CD8-positive, alpha-beta memory T cell (primary cell): ENCODE measurements around the gene TBC1D22A. TPM values are rescaled to one million over a fixed set of nuclear protein-coding genes. Genes with fewer than 3 reads are reported as not detected.
A peak's percentile ranks its signal among the peaks of the same experiment; 100 is the strongest.

ENCODE experiments used
- CTCF ChIA-PET: fragments of 350-600 bp; sonication (Branson Sonifier 250); formaldehyde crosslinking; loops from one replicate; lab custom pipeline; 2021; ENCODE audit warnings: antibody characterized with exemption; lab: Charles Lee
- POLR2A ChIA-PET: fragments of 350-600 bp; sonication (Branson Sonifier 250); formaldehyde crosslinking; loops from one replicate; lab custom pipeline; 2021; ENCODE audit warnings: antibody characterized with exemption; lab: Charles Lee
- DNase-seq, 5 donors: peaks; one replicate each; pipeline versions ENCODE4 v3.0.0 to v3.0.0-alpha.2; 2020 to 2022; ENCODE audit warnings: mixed read lengths in 1 of 5
- H3K27ac ChIP-seq: one replicate; pipeline ENCODE4 v1.7.0; 2013; ENCODE audit warnings: low read depth, mild to moderate bottlenecking, low read length, moderate library complexity
- H3K27me3 ChIP-seq: 2 replicates; pipeline ENCODE4 v1.7.0; 2013; ENCODE audit warnings: low read length, mild to moderate bottlenecking; ENCODE audit not compliant: insufficient read depth, poor library complexity, severe bottlenecking
- H3K36me3 ChIP-seq: 2 replicates; pipeline ENCODE4 v1.7.0; 2013; ENCODE audit warnings: mild to moderate bottlenecking, low read length, moderate library complexity; ENCODE audit not compliant: insufficient read depth
- H3K4me1 ChIP-seq: 2 replicates; pipeline ENCODE4 v1.7.0; 2013; ENCODE audit warnings: mild to moderate bottlenecking, low read length, moderate library complexity; ENCODE audit not compliant: insufficient read depth
- H3K4me3 ChIP-seq: 2 replicates; pipeline ENCODE4 v1.7.0; 2013; ENCODE audit warnings: mild to moderate bottlenecking, low read length
- H3K9me3 ChIP-seq: 2 replicates; pipeline ENCODE4 v1.7.0; 2013; ENCODE audit warnings: mild to moderate bottlenecking, low read length
- H3K27ac Mint-ChIP-seq, 8 donors: one replicate each; pipeline ENCODE4 v1.8.0; 2020 to 2021; ENCODE audit warnings: mixed read lengths in 8 of 8, mild to moderate bottlenecking in 6 of 8, inconsistent platforms in 3 of 8, moderate library complexity in 3 of 8
- H3K27me3 Mint-ChIP-seq, 2 donors: one replicate each; pipeline ENCODE4 v1.8.0; 2020 to 2021; ENCODE audit warnings: mixed read lengths in 2 of 2, mild to moderate bottlenecking in 1 of 2, moderate library complexity in 1 of 2
- H3K36me3 Mint-ChIP-seq, 3 donors: one replicate each; pipeline ENCODE4 v1.8.0; 2020 to 2021; ENCODE audit warnings: mixed read lengths in 3 of 3, inconsistent platforms in 1 of 3, mild to moderate bottlenecking in 1 of 3
- H3K4me1 Mint-ChIP-seq, 3 donors: one replicate each; pipeline ENCODE4 v1.8.0; 2020 to 2021; ENCODE audit warnings: mixed read lengths in 3 of 3, inconsistent platforms in 1 of 3, mild to moderate bottlenecking in 1 of 3
- H3K4me3 Mint-ChIP-seq, 7 donors: one replicate each; pipeline ENCODE4 v1.8.0; 2020 to 2021; ENCODE audit warnings: mixed read lengths in 7 of 7, mild to moderate bottlenecking in 6 of 7, moderate library complexity in 4 of 7, inconsistent platforms in 2 of 7
- H3K9me3 Mint-ChIP-seq, 5 donors: one replicate each; pipeline ENCODE4 v1.8.0; 2020 to 2022; ENCODE audit warnings: mixed read lengths in 5 of 5, mild to moderate bottlenecking in 3 of 5, moderate library complexity in 2 of 5, inconsistent platforms in 1 of 5
- polyA plus RNA-seq: library from polyadenylated mRNA; unstranded; fragments of 300-500 nt; fragmentation: Illumina TruSeq; gene quantifications from one replicate; pipeline ENCODE4 v1.2.3, GENCODE V29; 2021
- total RNA-seq, 2 experiments: library from RNA; stranded (reverse); gene quantifications; one replicate each; pipeline ENCODE4 v1.2.3, GENCODE V29; 2021

TBC1D22A gene
- total and polyA plus RNA-seq, 3 experiments from 2014 or later = 26.6 to 34.8 (median 34.0) TPM

GRCh38 chr22:47050401-47051051, 288.1 kb downstream of the TBC1D22A start:
- Histone ChIP-seq H3K36me3 (no peaks in the 10 kb centered on the region), H3K27ac (no peak overlapping the region), H3K4me1 (no peaks in the 10 kb centered on the region), H3K4me3 (no peak overlapping the region), H3K27me3 (no peaks in the 10 kb centered on the region), H3K9me3 (no peaks in the 10 kb centered on the region)
- no peaks in the 10 kb centered on the region for H3K9me3 Mint-ChIP-seq
- no peak overlapping the region for H3K27ac Mint-ChIP-seq
- no peaks in the 10 kb centered on the region for H3K27me3 Mint-ChIP-seq
- H3K4me3 Mint-ChIP-seq = no peak overlapping the region
- ChIA-PET CTCF (no interaction called here), POLR2A (no interaction called here)
- H3K36me3 Mint-ChIP-seq = peaks cover 0 to 34% (median 10%) of the 10 kb centered on the region in 3 donors
- peaks cover 32 to 68% (median 38%) of the 10 kb centered on the region in 3 donors for H3K4me1 Mint-ChIP-seq
- DNase-seq = no peak

GRCh38 chr22:47051441-47052071, 289.1 kb downstream of the TBC1D22A start:
- Mint-ChIP-seq H3K27me3 (no peaks in the 10 kb centered on the region), H3K4me1 (peaks cover 28 to 61% (median 34%) of the 10 kb centered on the region in 3 donors), H3K36me3 (peaks cover 0 to 44% (median 12%) of the 10 kb centered on the region in 3 donors), H3K9me3 (no peaks in the 10 kb centered on the region), H3K4me3 (no peak overlapping the region), H3K27ac (peak overlapping the region in 1 of 8 donors; percentile 60)
- H3K9me3 ChIP-seq = no peaks in the 10 kb centered on the region
- H3K4me3 ChIP-seq = no peak overlapping the region
- ChIA-PET POLR2A (no interaction called here), CTCF (no interaction called here)
- no peaks in the 10 kb centered on the region for H3K36me3 ChIP-seq
- no peaks in the 10 kb centered on the region for H3K27me3 ChIP-seq
- H3K27ac ChIP-seq = no peak overlapping the region
- no peak for DNase-seq
- no peaks in the 10 kb centered on the region for H3K4me1 ChIP-seq

DNA sequence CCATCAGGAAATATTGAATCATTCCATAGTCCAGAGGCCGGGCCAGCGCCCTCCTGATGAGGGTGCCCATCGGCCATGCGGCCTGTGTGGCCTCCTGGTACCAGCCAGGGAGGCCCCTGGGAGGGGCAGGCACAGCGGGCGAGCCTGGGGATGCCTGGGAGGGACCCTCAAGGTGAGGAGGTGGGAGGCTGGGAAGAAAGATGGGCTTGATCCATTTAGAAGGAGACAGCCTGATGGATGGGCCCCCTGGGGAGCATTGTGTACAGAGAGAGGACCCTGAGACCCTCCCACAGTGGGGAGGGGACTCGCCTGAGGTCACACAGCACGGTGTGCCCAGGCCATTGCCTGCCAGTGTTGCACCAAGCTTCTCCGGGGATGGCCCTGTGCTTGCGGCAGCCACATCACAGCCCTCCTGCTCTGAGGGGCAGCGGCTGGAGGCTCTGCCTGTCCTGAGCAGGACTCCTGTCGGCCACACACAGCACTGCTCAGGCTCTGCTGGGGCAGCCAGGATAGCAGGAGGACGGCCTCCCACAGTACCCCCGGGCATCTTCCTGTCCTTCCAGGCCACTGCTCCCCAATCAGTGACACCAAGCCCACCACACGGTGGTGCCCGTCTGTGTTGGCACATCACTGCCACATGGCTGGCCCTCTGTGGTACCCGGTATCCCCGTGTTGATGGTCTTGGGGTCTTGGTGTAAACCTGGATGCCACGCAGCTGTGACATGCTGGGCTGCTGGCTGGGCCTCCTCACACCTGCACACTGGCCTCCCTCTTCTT, 290.0 kb downstream of the TBC1D22A start:
- no peak overlapping the region for H3K4me3 ChIP-seq
- no peaks in the 10 kb centered on the region for H3K27me3 ChIP-seq
- no peak overlapping the region for H3K4me3 Mint-ChIP-seq
- H3K9me3 Mint-ChIP-seq = no peaks in the 10 kb centered on the region
- no peak for DNase-seq
- no peaks in the 10 kb centered on the region for H3K27me3 Mint-ChIP-seq
- H3K4me1 ChIP-seq = no peaks in the 10 kb centered on the region
- peak overlapping the region in 1 of 8 donors; percentile 54 for H3K27ac Mint-ChIP-seq
- H3K4me1 Mint-ChIP-seq = peaks cover 19 to 52% (median 29%) of the 10 kb centered on the region in 3 donors
- POLR2A ChIA-PET = no interaction called here
- CTCF ChIA-PET = no interaction called here
- no peaks in the 10 kb centered on the region for H3K36me3 ChIP-seq
- no peaks in the 10 kb centered on the region for H3K9me3 ChIP-seq
- no peak overlapping the region for H3K27ac ChIP-seq
- peaks cover 0 to 52% (median 10%) of the 10 kb centered on the region in 3 donors for H3K36me3 Mint-ChIP-seq

DNA sequence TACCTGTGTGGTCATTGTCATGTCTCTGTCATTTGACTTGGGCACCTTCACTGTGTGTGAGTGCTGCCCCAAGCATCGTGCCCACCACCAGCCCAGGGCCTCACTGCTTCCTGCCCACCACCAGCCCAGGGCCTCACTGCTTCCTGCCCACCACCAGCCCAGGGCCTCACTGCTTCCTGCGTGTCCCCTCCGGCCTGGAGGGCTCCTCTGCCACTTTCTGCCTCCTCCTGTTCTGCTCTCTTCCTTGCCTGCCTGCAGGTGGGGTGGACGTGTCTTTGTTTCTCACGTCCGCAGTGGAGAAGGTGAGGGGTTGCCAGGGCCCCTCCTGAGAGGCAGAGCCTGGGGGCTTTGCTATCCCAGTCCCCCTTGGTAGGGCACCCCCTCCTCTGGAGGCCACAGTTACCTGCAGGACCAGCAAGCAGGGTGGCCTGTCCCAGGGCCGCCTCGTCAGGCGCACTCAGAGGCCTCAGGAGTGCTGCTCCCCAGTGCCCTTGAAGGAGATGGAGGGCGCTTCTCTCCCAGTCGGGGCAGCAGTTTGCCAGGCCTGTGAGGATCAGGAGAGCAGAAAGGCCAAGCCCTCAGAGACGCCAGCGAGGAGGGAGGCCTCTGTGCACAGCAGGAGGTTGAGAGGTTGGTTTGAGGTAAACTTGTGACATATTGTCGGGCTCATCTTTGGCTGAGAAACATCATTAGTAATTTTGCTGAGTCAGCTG, 290.7 kb downstream of the TBC1D22A start:
- Histone ChIP-seq H3K27ac (no peak overlapping the region), H3K4me1 (no peaks in the 10 kb centered on the region), H3K27me3 (no peaks in the 10 kb centered on the region), H3K9me3 (no peaks in the 10 kb centered on the region), H3K36me3 (no peaks in the 10 kb centered on the region), H3K4me3 (no peak overlapping the region)
- Mint-ChIP-seq H3K27me3 (no peaks in the 10 kb centered on the region), H3K27ac (peak overlapping the region in 3 of 8 donors; percentile 26 to 74 (median 54)), H3K4me1 (peaks cover 12 to 45% (median 26%) of the 10 kb centered on the region in 3 donors), H3K9me3 (no peaks in the 10 kb centered on the region), H3K4me3 (peak overlapping the region in 1 of 7 donors; percentile 66), H3K36me3 (peaks cover 0 to 56% (median 11%) of the 10 kb centered on the region in 3 donors)
- no peak for DNase-seq
- POLR2A ChIA-PET = no interaction called here
- CTCF ChIA-PET = no interaction called here

DNA sequence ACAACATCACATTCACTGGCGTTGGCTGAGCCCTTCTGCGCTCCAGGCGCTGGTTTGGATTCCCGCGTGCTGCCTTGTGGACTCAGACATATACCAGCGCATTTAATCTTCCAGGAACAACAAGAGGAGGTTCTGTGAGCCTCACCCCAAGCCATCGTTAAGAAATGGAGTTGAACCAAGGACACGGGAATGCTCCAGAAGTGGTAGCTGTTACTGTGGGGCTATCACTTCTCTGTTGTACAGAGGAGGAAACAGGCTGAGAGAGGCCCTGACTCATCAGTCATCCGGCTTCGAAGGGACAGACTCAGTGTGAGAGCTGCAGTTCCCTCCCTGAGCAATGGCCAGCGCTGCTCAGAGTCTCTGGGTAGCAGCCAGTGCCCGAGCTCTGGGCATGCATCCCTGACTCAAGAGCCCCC, 291.3 kb downstream of the TBC1D22A start:
- POLR2A ChIA-PET = no interaction called here
- H3K4me1 Mint-ChIP-seq = peaks cover 10 to 41% (median 26%) of the 10 kb centered on the region in 3 donors
- Histone ChIP-seq H3K36me3 (no peaks in the 10 kb centered on the region), H3K27ac (no peak overlapping the region), H3K27me3 (no peaks in the 10 kb centered on the region), H3K4me1 (no peaks in the 10 kb centered on the region), H3K4me3 (no peak overlapping the region), H3K9me3 (no peaks in the 10 kb centered on the region)
- no peak overlapping the region for H3K4me3 Mint-ChIP-seq
- H3K27me3 Mint-ChIP-seq = no peaks in the 10 kb centered on the region
- CTCF ChIA-PET = no interaction called here
- peak overlapping the region in 2 of 8 donors; percentile 26 to 74 for H3K27ac Mint-ChIP-seq
- peaks cover 0 to 61% (median 11%) of the 10 kb centered on the region in 3 donors for H3K36me3 Mint-ChIP-seq
- DNase-seq = no peak
- H3K9me3 Mint-ChIP-seq = no peaks in the 10 kb centered on the region

DNA sequence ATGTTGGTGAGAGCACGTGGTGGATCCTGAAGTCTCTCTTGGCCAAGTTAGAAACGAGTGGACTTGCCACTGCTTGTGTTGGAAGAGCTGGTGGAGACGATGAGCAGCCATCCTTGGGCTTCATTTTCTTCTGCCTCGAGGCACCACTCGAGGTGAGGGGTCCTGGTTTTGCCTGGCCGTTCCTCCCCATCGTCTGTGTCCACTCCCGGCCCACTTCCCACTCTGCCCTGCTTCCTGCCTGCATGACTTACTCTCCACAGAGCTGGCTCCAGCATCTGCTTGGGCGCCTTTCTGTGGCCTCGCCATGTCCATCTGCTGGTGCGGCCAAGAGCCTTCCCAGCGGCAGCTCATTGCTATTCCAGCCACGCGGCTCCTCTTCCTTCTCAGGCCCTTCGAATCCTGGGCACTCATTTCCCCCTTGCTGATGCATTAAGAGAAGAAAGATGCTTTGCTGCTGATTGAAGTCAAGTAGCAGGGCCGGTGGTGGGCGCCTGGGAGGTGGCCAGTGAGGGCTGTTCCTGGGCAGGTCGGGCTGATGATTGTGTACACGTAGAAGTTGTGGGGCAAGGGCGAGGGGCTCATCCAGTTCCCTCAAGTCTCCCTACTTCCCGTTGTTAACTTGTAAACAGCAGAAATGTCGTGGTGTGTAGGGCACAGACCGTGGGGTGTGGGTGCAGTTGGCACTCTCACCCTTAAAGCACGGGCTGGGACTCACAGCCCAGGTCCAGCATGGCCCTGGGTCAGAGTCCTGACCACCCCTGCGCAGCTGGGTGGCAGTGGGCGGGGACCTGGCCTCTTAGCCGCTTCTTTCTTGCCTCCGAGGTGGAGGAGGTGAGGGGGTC, 292.0 kb downstream of the TBC1D22A start:
- no peak overlapping the region for H3K4me3 ChIP-seq
- ChIA-PET POLR2A (no interaction called here), CTCF (no interaction called here)
- H3K27me3 ChIP-seq = no peaks in the 10 kb centered on the region
- Mint-ChIP-seq H3K4me1 (peaks cover 3 to 34% (median 22%) of the 10 kb centered on the region in 3 donors), H3K36me3 (peaks cover 0 to 65% (median 11%) of the 10 kb centered on the region in 3 donors), H3K27me3 (no peaks in the 10 kb centered on the region), H3K4me3 (no peak overlapping the region), H3K27ac (peak overlapping the region in 3 of 8 donors; percentile 18 to 81 (median 66)), H3K9me3 (no peaks in the 10 kb centered on the region)
- H3K36me3 ChIP-seq = no peaks in the 10 kb centered on the region
- H3K4me1 ChIP-seq = no peaks in the 10 kb centered on the region
- no peak overlapping the region for H3K27ac ChIP-seq
- no peaks in the 10 kb centered on the region for H3K9me3 ChIP-seq
- no peak for DNase-seq

- peaks cover 0 to 30% (median 19%) of the 10 kb centered on the region in 3 donors for H3K4me1 Mint-ChIP-seq
- ChIA-PET CTCF (no interaction called here), POLR2A (no interaction called here)
- H3K27ac ChIP-seq = no peak overlapping the region
- peaks cover 0 to 68% (median 9%) of the 10 kb centered on the region in 3 donors for H3K36me3 Mint-ChIP-seq
- H3K27ac Mint-ChIP-seq = peak overlapping the region in 1 of 8 donors; percentile 80
- no peaks in the 10 kb centered on the region for H3K27me3 Mint-ChIP-seq
- no peak overlapping the region for H3K4me3 Mint-ChIP-seq
- H3K9me3 ChIP-seq = no peaks in the 10 kb centered on the region
- no peaks in the 10 kb centered on the region for H3K4me1 ChIP-seq
- H3K36me3 ChIP-seq = no peaks in the 10 kb centered on the region
- H3K9me3 Mint-ChIP-seq = no peaks in the 10 kb centered on the region
- H3K4me3 ChIP-seq = no peak overlapping the region
- DNase-seq = no peak
- no peaks in the 10 kb centered on the region for H3K27me3 ChIP-seq
Observed at GRCh38 chr22:47055073-47055355, 292.6 kb downstream of the TBC1D22A start.
